WERI-Rb-1 (cell line): ENCODE measurements around the gene COL15A1.

ENCODE experiments used
- DNase-seq: peaks from one replicate; pipeline ENCODE4 v3.0.0-alpha.2; 2020
- H3K27ac ChIP-seq: fragments of 250-450 bp; sonication (Bioruptor Pico); 2 replicates; pipeline ENCODE4 v1.5.1; 2020; ENCODE audit warnings: mild to moderate bottlenecking, moderate library complexity
- H3K27me3 ChIP-seq: fragments of 250-450 bp; sonication (Bioruptor Pico); 2 replicates; pipeline ENCODE4 v1.5.1; 2021; ENCODE audit warnings: mild to moderate bottlenecking, low read depth, moderate library complexity; ENCODE audit not compliant: insufficient read depth, severe bottlenecking
- H3K36me3 ChIP-seq: fragments of 250-450 bp; sonication (Bioruptor Pico); 2 replicates; pipeline ENCODE4 v1.5.1; 2020; ENCODE audit warnings: mild to moderate bottlenecking, moderate library complexity
- H3K4me3 ChIP-seq: 2 replicates; pipeline ENCODE4 v1.5.1; 2011; ENCODE audit warnings: low read depth, mild to moderate bottlenecking, control low read depth, low read length
- H3K9me3 ChIP-seq: fragments of 250-450 bp; sonication (Bioruptor Pico); 2 replicates; pipeline ENCODE4 v1.5.1; 2021; ENCODE audit warnings: mild to moderate bottlenecking, moderate library complexity; ENCODE audit not compliant: severe bottlenecking
- TF ChIP-seq, protein P1 (sequence below): IDR thresholded peaks from 2 replicates; pipeline ENCODE4 v1.5.1; 2011; ENCODE audit warnings: low read depth, mild to moderate bottlenecking, control low read depth, inconsistent platforms, low read length

Gene COL15A1

DNA sequence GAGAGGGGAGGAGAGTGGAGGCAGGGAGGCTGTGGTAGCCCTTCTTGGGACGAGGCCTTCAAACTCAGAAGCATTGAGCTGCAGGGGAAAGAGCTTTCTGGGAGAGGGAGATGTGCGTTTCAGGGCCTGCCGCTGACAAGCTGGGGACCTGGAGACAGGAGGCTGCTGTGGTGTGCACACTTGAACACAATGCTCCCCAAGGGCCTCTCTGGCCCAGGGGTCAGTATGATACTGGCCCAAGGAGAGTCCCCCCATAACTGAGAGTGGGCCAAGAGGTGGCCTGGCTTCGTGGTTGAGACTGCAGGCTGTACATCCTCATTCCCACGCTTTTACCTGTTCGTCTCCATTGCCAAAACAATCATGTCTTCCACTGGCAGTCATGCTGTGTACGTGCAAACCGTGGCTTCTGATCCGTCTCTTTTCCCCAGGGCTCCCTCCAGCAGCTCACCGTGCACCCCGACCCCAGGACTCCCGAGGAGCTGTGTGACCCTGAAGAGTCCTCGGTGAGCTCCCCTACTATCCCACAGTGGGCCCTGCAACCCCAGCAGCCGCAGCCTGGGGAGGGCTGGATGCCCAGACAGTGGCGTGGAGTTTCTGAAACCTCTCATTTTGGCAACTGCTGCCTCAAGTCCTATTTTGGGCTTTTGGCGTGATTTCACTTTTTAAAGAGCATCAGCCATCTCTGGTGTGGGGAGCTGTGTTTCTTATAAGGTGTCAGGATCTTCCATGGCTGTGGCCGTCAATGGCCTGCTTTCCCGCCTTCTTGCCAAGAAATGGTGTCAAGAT is 43.4 kb downstream of the COL15A1 start:
- H3K27ac ChIP-seq = no peak overlapping the region
- H3K4me3 ChIP-seq = no peak overlapping the region
- H3K27me3 ChIP-seq = no peaks in the 10 kb centered on the region
- no peaks in the 10 kb centered on the region for H3K36me3 ChIP-seq
- TF ChIP-seq, protein P1, sequence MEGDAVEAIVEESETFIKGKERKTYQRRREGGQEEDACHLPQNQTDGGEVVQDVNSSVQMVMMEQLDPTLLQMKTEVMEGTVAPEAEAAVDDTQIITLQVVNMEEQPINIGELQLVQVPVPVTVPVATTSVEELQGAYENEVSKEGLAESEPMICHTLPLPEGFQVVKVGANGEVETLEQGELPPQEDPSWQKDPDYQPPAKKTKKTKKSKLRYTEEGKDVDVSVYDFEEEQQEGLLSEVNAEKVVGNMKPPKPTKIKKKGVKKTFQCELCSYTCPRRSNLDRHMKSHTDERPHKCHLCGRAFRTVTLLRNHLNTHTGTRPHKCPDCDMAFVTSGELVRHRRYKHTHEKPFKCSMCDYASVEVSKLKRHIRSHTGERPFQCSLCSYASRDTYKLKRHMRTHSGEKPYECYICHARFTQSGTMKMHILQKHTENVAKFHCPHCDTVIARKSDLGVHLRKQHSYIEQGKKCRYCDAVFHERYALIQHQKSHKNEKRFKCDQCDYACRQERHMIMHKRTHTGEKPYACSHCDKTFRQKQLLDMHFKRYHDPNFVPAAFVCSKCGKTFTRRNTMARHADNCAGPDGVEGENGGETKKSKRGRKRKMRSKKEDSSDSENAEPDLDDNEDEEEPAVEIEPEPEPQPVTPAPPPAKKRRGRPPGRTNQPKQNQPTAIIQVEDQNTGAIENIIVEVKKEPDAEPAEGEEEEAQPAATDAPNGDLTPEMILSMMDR = no peak
- DNase-seq = no peak
- peaks cover 9% of the 10 kb centered on the region for H3K9me3 ChIP-seq

DNA sequence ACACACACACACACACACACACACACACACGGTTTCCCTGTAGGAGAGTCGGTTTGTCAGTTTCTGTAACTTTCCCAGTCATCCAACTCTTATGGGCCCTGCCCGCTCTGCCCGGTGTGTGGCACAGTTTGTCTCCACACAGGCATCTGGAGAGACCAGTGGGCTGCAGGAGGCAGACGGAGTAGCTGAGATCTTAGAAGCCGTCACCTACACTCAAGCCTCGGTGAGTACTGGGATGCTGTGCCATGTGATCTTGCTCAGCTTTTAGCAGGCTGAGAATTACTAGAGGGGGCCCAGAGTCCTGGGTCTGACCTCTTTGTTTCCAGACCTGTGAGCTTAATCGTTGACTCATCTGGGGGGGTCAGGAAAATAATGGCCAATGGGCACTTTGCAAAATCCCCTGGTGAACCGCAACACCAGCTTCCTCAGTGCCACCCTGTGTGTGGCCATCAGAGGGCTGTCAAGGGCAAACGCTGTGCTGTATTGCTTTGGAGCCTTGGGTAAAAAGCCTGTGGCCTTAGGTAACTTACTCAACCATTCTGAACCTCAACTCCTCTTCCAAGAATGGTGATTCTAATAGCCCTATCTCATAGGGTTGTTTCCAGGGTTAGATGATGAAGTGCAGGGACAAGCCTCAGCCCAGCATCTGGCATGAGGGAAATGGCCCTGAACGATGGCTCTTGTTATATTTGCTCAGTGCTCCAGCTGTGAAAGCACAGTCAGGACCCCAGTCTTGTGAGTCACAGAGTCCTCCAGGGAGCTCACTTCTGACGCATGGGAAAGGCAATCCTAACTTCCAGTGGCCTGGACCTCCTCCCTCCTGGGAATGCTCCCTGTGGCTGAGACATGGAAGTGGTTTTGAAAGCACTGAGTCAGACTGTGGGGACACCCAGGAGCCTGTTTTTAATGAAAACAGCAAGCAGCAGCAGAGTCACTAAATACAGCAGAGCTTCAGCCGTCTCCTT is 45.6 kb downstream of the COL15A1 start:
- TF ChIP-seq, protein P1 = no peak
- DNase-seq = no peak
- peaks cover 15% of the 10 kb centered on the region for H3K9me3 ChIP-seq
- no peaks in the 10 kb centered on the region for H3K27me3 ChIP-seq
- no peak overlapping the region for H3K27ac ChIP-seq
- H3K36me3 ChIP-seq = no peaks in the 10 kb centered on the region
- no peak overlapping the region for H3K4me3 ChIP-seq

DNA sequence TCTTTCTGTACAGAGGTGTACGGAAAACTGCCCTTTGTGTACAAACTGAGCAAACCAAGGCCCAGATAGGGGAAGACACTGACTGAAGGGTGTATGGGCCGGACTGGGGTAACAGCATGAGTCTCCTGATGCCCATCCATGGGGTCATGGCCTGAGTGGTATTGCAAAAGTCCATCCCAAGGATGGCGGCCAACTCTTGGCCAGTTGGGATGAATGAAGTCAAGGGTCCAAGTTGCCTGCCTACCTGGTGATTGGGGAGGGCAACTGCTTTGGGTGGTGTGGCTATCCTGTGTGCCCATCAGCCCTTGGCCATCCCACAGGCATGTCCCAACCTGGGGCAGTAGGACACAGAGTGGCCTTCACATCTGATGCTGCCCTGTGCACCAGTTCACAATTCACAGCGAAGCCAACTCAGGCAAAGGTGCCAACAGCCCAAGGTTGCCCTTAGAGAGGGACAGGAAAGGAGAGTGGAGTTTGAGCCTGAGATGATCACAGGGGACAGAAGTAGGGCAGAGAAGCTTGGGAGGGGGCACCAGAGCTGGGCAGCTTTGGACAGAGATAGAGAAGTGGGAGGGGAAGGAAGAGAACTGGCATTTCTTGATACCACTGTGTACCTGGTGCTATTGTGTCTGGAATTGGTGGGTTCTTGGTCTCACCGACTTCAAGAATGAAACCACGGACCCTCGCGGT is 46.6 kb downstream of the COL15A1 start:
- TF ChIP-seq, protein P1 = no peak
- no peaks in the 10 kb centered on the region for H3K27me3 ChIP-seq
- H3K4me3 ChIP-seq = no peak overlapping the region
- H3K36me3 ChIP-seq = no peaks in the 10 kb centered on the region
- DNase-seq = no peak
- H3K27ac ChIP-seq = no peak overlapping the region
- H3K9me3 ChIP-seq = peaks cover 15% of the 10 kb centered on the region

DNA sequence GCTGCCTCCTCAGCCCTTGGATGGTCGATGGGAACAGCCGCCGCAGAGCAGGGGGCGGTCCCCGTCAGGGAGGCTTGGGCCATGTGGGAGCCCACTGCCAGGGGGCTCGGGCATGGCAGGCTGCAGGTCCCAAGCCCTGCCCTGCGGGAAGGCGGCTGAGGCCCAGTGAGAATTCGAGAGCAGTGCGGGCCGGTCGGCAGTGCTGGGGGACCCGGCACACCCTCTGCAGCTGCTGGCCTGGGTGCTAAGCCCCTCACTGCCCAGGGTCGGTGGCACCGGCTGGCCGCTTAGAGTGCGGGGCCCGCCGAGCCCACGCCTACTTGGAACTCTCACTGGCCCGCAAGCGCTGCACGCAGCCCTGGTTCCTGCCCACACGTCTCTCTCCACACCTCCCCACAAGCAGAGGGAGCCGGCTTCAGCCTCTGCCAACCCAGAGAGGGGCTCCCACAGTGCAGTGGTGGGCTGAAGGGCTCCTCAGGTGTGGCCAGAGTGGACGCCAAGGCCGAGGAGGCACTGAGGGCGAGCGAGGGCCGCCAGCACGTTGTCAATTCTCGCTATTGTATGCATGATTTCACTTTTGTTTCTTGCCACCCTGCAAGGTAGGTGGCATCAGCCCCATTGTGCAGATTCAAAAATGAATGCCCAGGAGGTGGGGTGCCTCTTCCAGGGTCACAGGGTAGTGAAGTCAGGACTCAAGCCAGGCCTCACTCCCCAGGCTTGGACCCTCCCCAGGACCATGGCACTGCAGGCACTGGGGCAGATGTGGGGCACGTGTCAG is 48.6 kb downstream of the COL15A1 start:
- no peak overlapping the region for H3K27ac ChIP-seq
- no peaks in the 10 kb centered on the region for H3K36me3 ChIP-seq
- no peak overlapping the region for H3K4me3 ChIP-seq
- TF ChIP-seq, protein P1 = no peak
- peaks cover 15% of the 10 kb centered on the region for H3K9me3 ChIP-seq
- DNase-seq = no peak
- H3K27me3 ChIP-seq = no peaks in the 10 kb centered on the region

DNA sequence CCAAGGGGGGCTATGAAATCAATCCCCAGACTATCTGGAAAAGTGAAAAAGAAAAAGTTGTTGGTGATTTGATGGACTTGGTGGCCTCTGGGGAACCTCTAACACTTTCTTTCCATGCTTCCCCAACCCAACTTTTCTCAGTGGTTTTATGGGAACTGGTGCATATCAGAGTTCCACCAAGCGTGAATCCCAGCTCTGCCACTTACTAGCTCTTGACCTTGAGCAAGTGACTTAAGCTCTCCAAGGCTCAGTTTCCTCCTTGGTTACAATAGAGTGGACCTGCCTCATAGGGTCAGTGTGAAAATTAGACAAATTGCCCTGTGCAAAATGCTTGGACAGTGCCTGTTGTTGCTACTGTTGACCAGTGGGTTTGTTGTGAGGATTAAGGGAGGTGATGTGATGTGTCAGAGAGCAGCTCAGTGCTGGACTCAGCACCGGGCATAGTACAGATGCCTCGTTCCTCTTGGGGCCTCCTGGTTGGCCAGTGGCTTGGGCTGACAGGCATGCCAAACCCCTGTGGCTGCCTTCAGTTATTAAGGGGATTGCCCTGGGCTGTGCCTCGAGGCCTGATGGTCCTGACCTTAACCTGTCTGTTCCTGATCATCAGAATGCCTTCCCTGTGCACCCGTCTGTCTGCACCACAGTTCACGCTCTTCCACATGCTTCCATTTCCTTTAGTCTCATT is 49.3 kb downstream of the COL15A1 start:
- H3K4me3 ChIP-seq = no peak overlapping the region
- DNase-seq = no peak
- peaks cover 15% of the 10 kb centered on the region for H3K9me3 ChIP-seq
- TF ChIP-seq, protein P1 = no peak
- no peak overlapping the region for H3K27ac ChIP-seq
- no peaks in the 10 kb centered on the region for H3K27me3 ChIP-seq
- no peaks in the 10 kb centered on the region for H3K36me3 ChIP-seq
